ENCODE measurements around the gene PTPRU.

- TF ChIP-seq CTCF (IDR thresholded peaks at IDR 0.05) (no peak), POLR2A (IDR thresholded peaks at IDR 0.05) (no peak)
Observed at GRCh38 chr1:29224356-29224837, 11.9 kb upstream of the PTPRU start.

Measured in esophagus squamous epithelium (tissue), 4 donors.